GM23338 (cell line): ENCODE data around the gene DENND2A. TPM values are rescaled to one million over a fixed set of nuclear protein-coding genes. Genes with fewer than 3 reads are reported as not detected.
"Not testable (repeated sequence)": the region's sequence is repeated elsewhere in the genome, so short reads cannot be mapped to it uniquely, and the experiment has no call there.

ENCODE experiments used
- ATAC-seq: fragments of 200-7000 bp; cut with Tn5 transposase; 3 replicates; pipeline ENCODE4 v1.9.1; 2020
- DNase-seq: peaks from one replicate; pipeline ENCODE4 v3.0.0-alpha.2; 2015; ENCODE audit warnings: low spot score
- H2AFZ ChIP-seq: fragments of 200-600 bp; sonication (generic); 2 replicates; pipeline ENCODE4 v1.8.0; 2016; ENCODE audit warnings: antibody characterized with exemption, mild to moderate bottlenecking, moderate library complexity
- H3F3A ChIP-seq: fragments of 200-600 bp; sonication (generic); replicated peaks from 2 replicates; pipeline ENCODE4 v1.8.0; 2017; ENCODE audit warnings: antibody characterized with exemption, mixed run types, low read depth
- H3K27ac ChIP-seq: fragments of 200-600 bp; sonication (generic); 2 replicates; pipeline ENCODE4 v1.6.1; 2016; ENCODE audit warnings: low read depth
- H3K27me3 ChIP-seq: fragments of 200-600 bp; sonication (generic); 2 replicates; pipeline ENCODE4 v1.8.0; 2016; ENCODE audit warnings: mild to moderate bottlenecking, mixed run types, moderate library complexity; ENCODE audit not compliant: insufficient read depth
- H3K36me3 ChIP-seq: fragments of 200-600 bp; sonication (generic); 2 replicates; pipeline ENCODE4 v1.8.0; 2016; ENCODE audit warnings: mild to moderate bottlenecking; ENCODE audit not compliant: insufficient read depth
- H3K4me1 ChIP-seq: fragments of 200-600 bp; sonication (generic); 2 replicates; pipeline ENCODE4 v1.8.0; 2016; ENCODE audit warnings: mild to moderate bottlenecking, moderate library complexity; ENCODE audit not compliant: insufficient read depth
- H3K4me2 ChIP-seq: fragments of 200-600 bp; sonication (generic); 2 replicates; pipeline ENCODE4 v1.7.1; 2017; ENCODE audit warnings: mixed run types
- H3K4me3 ChIP-seq: fragments of 200-600 bp; sonication (generic); 2 replicates; pipeline ENCODE4 v1.6.1; 2016; ENCODE audit warnings: mixed run types
- H3K79me2 ChIP-seq: fragments of 200-600 bp; sonication (generic); replicated peaks from 2 replicates; pipeline ENCODE4 v1.8.0; 2017; ENCODE audit warnings: mild to moderate bottlenecking; ENCODE audit not compliant: insufficient read depth
- H3K9me2 ChIP-seq: fragments of 200-600 bp; sonication (generic); 2 replicates; pipeline ENCODE4 v1.8.0; 2017; ENCODE audit not compliant: insufficient read depth
- H4K20me1 ChIP-seq: fragments of 200-600 bp; sonication (generic); replicated peaks from 2 replicates; pipeline ENCODE4 v1.8.0; 2017; ENCODE audit warnings: mild to moderate bottlenecking; ENCODE audit not compliant: insufficient read depth
- H3K27ac Mint-ChIP-seq: 2 replicates; pipeline ENCODE4 v1.8.0; 2020; ENCODE audit warnings: inconsistent platforms, mild to moderate bottlenecking, moderate library complexity, mixed read lengths
- H3K27me3 Mint-ChIP-seq: 3 replicates; pipeline ENCODE4 v1.8.0; 2022; ENCODE audit warnings: low read depth, mild to moderate bottlenecking, moderate library complexity, mixed read lengths, inconsistent platforms; ENCODE audit not compliant: insufficient read depth, poor library complexity
- H3K36me3 Mint-ChIP-seq: 3 replicates; pipeline ENCODE4 v1.8.0; 2021; ENCODE audit warnings: low read depth, mild to moderate bottlenecking, inconsistent platforms, moderate library complexity, mixed read lengths
- H3K4me1 Mint-ChIP-seq: 3 replicates; pipeline ENCODE4 v1.8.0; 2020; ENCODE audit warnings: mild to moderate bottlenecking, inconsistent platforms, mixed read lengths
- H3K4me3 Mint-ChIP-seq: 3 replicates; pipeline ENCODE4 v1.8.0; 2021; ENCODE audit warnings: moderate library complexity, mild to moderate bottlenecking, inconsistent platforms, mixed read lengths
- H3K9me3 Mint-ChIP-seq: 3 replicates; pipeline ENCODE4 v1.8.0; 2020; ENCODE audit warnings: moderate library complexity, mild to moderate bottlenecking, inconsistent platforms, mixed read lengths
- CREB1 ChIP-seq: fragments of 250-450 bp; sonication (Bioruptor Pico); IDR thresholded peaks from 2 replicates; pipeline ENCODE4 v1.5.0; 2020; ENCODE audit warnings: low read depth, mild to moderate bottlenecking, moderate library complexity
- CTCF ChIP-seq, 2 experiments: fragments of 200-600 bp in 1 of 2; sonication (generic) in 1 of 2; conservative IDR thresholded peaks; 2 replicates each; pipeline versions ENCODE4 v1.5.1 to v1.6.1; 2016 to 2017; ENCODE audit warnings: antibody characterized with exemption in 2 of 2, low read depth in 2 of 2, mild to moderate bottlenecking in 2 of 2, moderate library complexity in 1 of 2
- ETS1 ChIP-seq: IDR thresholded peaks from 2 replicates; pipeline ENCODE4 v1.6.1; 2016; ENCODE audit warnings: antibody characterized with exemption
- EZH2 ChIP-seq: fragments of 200-600 bp; sonication (generic); IDR thresholded peaks from one replicate; pipeline ENCODE4 v1.8.0; 2017; ENCODE audit warnings: antibody characterized with exemption, mild to moderate bottlenecking, low read depth; ENCODE audit not compliant: unreplicated experiment
- EZH2phosphoT487 ChIP-seq: fragments of 200-600 bp; sonication (generic); IDR thresholded peaks from one replicate; pipeline ENCODE4 v1.8.1; 2018; ENCODE audit warnings: antibody characterized with exemption; ENCODE audit not compliant: unreplicated experiment
- JUNB ChIP-seq: IDR thresholded peaks from one replicate; pipeline ENCODE4 v1.6.1; 2016; ENCODE audit warnings: antibody characterized with exemption; ENCODE audit not compliant: unreplicated experiment
- POLR2AphosphoS5 ChIP-seq: IDR thresholded peaks from 2 replicates; pipeline ENCODE4 v1.6.1; 2016; ENCODE audit warnings: antibody characterized with exemption, low read depth
- REST ChIP-seq: IDR thresholded peaks from one replicate; pipeline ENCODE4 v1.6.1; 2018; ENCODE audit warnings: antibody characterized with exemption; ENCODE audit not compliant: unreplicated experiment
- STAT1 ChIP-seq: IDR thresholded peaks from one replicate; pipeline ENCODE4 v1.6.1; 2016; ENCODE audit warnings: antibody characterized with exemption; ENCODE audit not compliant: unreplicated experiment
- polyA plus RNA-seq: library from polyadenylated mRNA; unstranded; fragments of >200 nt; fragmentation: Nextera tagmentation; extraction: Ambion mirVana; gene quantifications from 2 replicates; pipeline ENCODE4 v1.2.1, GENCODE V29; 2016
- total RNA-seq: library from RNA; depleted of rRNA; stranded (reverse); fragments of >200 nt; shearing (Covaris generic); gene quantifications from 2 replicates; pipeline ENCODE4 v1.2.3, GENCODE V29; 2014

Gene DENND2A
- total and polyA plus RNA-seq, 2 experiments from 2014 or later, result 1.7 to 5.6 TPM

GRCh38 chr7:140623980-140624379, 16.6 kb downstream of the DENND2A start (continued):
- TF ChIP-seq REST (no peak), ETS1 (no peak), EZH2 (no peak), EZH2phosphoT487 (no peak), POLR2AphosphoS5 (no peak), JUNB (no peak), STAT1 (no peak), CREB1 (CRISPR knock-in tag) (no peak)

- Histone ChIP-seq H3K9me2 (no peaks in the 10 kb centered on the region), H3K4me1 (peaks cover 8% of the 10 kb centered on the region), H3K36me3 (no peaks in the 10 kb centered on the region), H4K20me1 (no peaks in the 10 kb centered on the region), H3K4me3 (no peak overlapping the region), H2AFZ (no peak overlapping the region), H3F3A (no peaks in the 10 kb centered on the region), H3K4me2 (no peak overlapping the region), H3K27me3 (no peaks in the 10 kb centered on the region), H3K79me2 (peaks cover 4% of the 10 kb centered on the region; the same call in 1 of the 2 replicates), H3K27ac (no peak overlapping the region)
- peaks cover 18% of the 10 kb centered on the region for H3K4me1 Mint-ChIP-seq
- no peaks in the 10 kb centered on the region for H3K9me3 Mint-ChIP-seq
- H3K4me3 Mint-ChIP-seq, result no peak overlapping the region
- no peaks in the 10 kb centered on the region for H3K36me3 Mint-ChIP-seq
- no peak overlapping the region for H3K27ac Mint-ChIP-seq
- TF ChIP-seq CTCF (conservative IDR thresholded peaks at IDR 0.05; ENCODE audit: low read depth in 2 of 2) (no peak), STAT1 (no peak), EZH2phosphoT487 (no peak), ETS1 (no peak), CREB1 (CRISPR knock-in tag) (no peak)
- peaks cover 12% of the 10 kb centered on the region for H3K27me3 Mint-ChIP-seq
- DNase-seq (no peak), ATAC-seq (no peak)
These were observed 19.1 kb downstream of the DENND2A start for GRCh38 chr7:140621401-140622021.

GRCh38 chr7:140619915-140620510, 20.6 kb downstream of the DENND2A start:
- not testable (repeated sequence) for H3K79me2 ChIP-seq, H3K27me3 ChIP-seq, ATAC-seq, H4K20me1 ChIP-seq, H2AFZ ChIP-seq, H3K36me3 Mint-ChIP-seq, H3K9me3 Mint-ChIP-seq, H3K4me3 Mint-ChIP-seq, H3K27me3 Mint-ChIP-seq, H3K27ac ChIP-seq, H3K4me1 Mint-ChIP-seq, H3K4me3 ChIP-seq, H3K9me2 ChIP-seq, DNase-seq, H3F3A ChIP-seq, H3K36me3 ChIP-seq, H3K27ac Mint-ChIP-seq, H3K4me2 ChIP-seq, H3K4me1 ChIP-seq
